GM23338 (cell line): ENCODE data around the gene RSBN1L. TPM values are rescaled to one million over a fixed set of nuclear protein-coding genes. Genes with fewer than 3 reads are reported as not detected.

Experiments
- ATAC-seq: fragments of 200-7000 bp; cut with Tn5 transposase; 3 replicates; pipeline ENCODE4 v1.9.1; 2020
- DNase-seq: peaks from one replicate; pipeline ENCODE4 v3.0.0-alpha.2; 2015; ENCODE audit warnings: low spot score
- H2AFZ ChIP-seq: fragments of 200-600 bp; sonication (generic); 2 replicates; pipeline ENCODE4 v1.8.0; 2016; ENCODE audit warnings: antibody characterized with exemption, mild to moderate bottlenecking, moderate library complexity
- H3F3A ChIP-seq: fragments of 200-600 bp; sonication (generic); replicated peaks from 2 replicates; pipeline ENCODE4 v1.8.0; 2017; ENCODE audit warnings: antibody characterized with exemption, mixed run types, low read depth
- H3K27ac ChIP-seq: fragments of 200-600 bp; sonication (generic); 2 replicates; pipeline ENCODE4 v1.6.1; 2016; ENCODE audit warnings: low read depth
- H3K27me3 ChIP-seq: fragments of 200-600 bp; sonication (generic); 2 replicates; pipeline ENCODE4 v1.8.0; 2016; ENCODE audit warnings: mild to moderate bottlenecking, mixed run types, moderate library complexity; ENCODE audit not compliant: insufficient read depth
- H3K36me3 ChIP-seq: fragments of 200-600 bp; sonication (generic); 2 replicates; pipeline ENCODE4 v1.8.0; 2016; ENCODE audit warnings: mild to moderate bottlenecking; ENCODE audit not compliant: insufficient read depth
- H3K4me1 ChIP-seq: fragments of 200-600 bp; sonication (generic); 2 replicates; pipeline ENCODE4 v1.8.0; 2016; ENCODE audit warnings: mild to moderate bottlenecking, moderate library complexity; ENCODE audit not compliant: insufficient read depth
- H3K4me2 ChIP-seq: fragments of 200-600 bp; sonication (generic); 2 replicates; pipeline ENCODE4 v1.7.1; 2017; ENCODE audit warnings: mixed run types
- H3K4me3 ChIP-seq: fragments of 200-600 bp; sonication (generic); 2 replicates; pipeline ENCODE4 v1.6.1; 2016; ENCODE audit warnings: mixed run types
- H3K79me2 ChIP-seq: fragments of 200-600 bp; sonication (generic); replicated peaks from 2 replicates; pipeline ENCODE4 v1.8.0; 2017; ENCODE audit warnings: mild to moderate bottlenecking; ENCODE audit not compliant: insufficient read depth
- H3K9me2 ChIP-seq: fragments of 200-600 bp; sonication (generic); 2 replicates; pipeline ENCODE4 v1.8.0; 2017; ENCODE audit not compliant: insufficient read depth
- H4K20me1 ChIP-seq: fragments of 200-600 bp; sonication (generic); replicated peaks from 2 replicates; pipeline ENCODE4 v1.8.0; 2017; ENCODE audit warnings: mild to moderate bottlenecking; ENCODE audit not compliant: insufficient read depth
- H3K27ac Mint-ChIP-seq: 2 replicates; pipeline ENCODE4 v1.8.0; 2020; ENCODE audit warnings: inconsistent platforms, mild to moderate bottlenecking, moderate library complexity, mixed read lengths
- H3K27me3 Mint-ChIP-seq: 3 replicates; pipeline ENCODE4 v1.8.0; 2022; ENCODE audit warnings: low read depth, mild to moderate bottlenecking, moderate library complexity, mixed read lengths, inconsistent platforms; ENCODE audit not compliant: insufficient read depth, poor library complexity
- H3K36me3 Mint-ChIP-seq: 3 replicates; pipeline ENCODE4 v1.8.0; 2021; ENCODE audit warnings: low read depth, mild to moderate bottlenecking, inconsistent platforms, moderate library complexity, mixed read lengths
- H3K4me1 Mint-ChIP-seq: 3 replicates; pipeline ENCODE4 v1.8.0; 2020; ENCODE audit warnings: mild to moderate bottlenecking, inconsistent platforms, mixed read lengths
- H3K4me3 Mint-ChIP-seq: 3 replicates; pipeline ENCODE4 v1.8.0; 2021; ENCODE audit warnings: moderate library complexity, mild to moderate bottlenecking, inconsistent platforms, mixed read lengths
- H3K9me3 Mint-ChIP-seq: 3 replicates; pipeline ENCODE4 v1.8.0; 2020; ENCODE audit warnings: moderate library complexity, mild to moderate bottlenecking, inconsistent platforms, mixed read lengths
- CREB1 ChIP-seq: fragments of 250-450 bp; sonication (Bioruptor Pico); IDR thresholded peaks from 2 replicates; pipeline ENCODE4 v1.5.0; 2020; ENCODE audit warnings: low read depth, mild to moderate bottlenecking, moderate library complexity
- EZH2 ChIP-seq: fragments of 200-600 bp; sonication (generic); IDR thresholded peaks from one replicate; pipeline ENCODE4 v1.8.0; 2017; ENCODE audit warnings: antibody characterized with exemption, mild to moderate bottlenecking, low read depth; ENCODE audit not compliant: unreplicated experiment
- EZH2phosphoT487 ChIP-seq: fragments of 200-600 bp; sonication (generic); IDR thresholded peaks from one replicate; pipeline ENCODE4 v1.8.1; 2018; ENCODE audit warnings: antibody characterized with exemption; ENCODE audit not compliant: unreplicated experiment
- JUNB ChIP-seq: IDR thresholded peaks from one replicate; pipeline ENCODE4 v1.6.1; 2016; ENCODE audit warnings: antibody characterized with exemption; ENCODE audit not compliant: unreplicated experiment
- NANOG ChIP-seq: IDR thresholded peaks from 2 replicates; pipeline ENCODE4 v1.6.1; 2016; ENCODE audit warnings: antibody characterized with exemption, borderline replicate concordance
- POLR2AphosphoS5 ChIP-seq: IDR thresholded peaks from 2 replicates; pipeline ENCODE4 v1.6.1; 2016; ENCODE audit warnings: antibody characterized with exemption, low read depth
- STAT1 ChIP-seq: IDR thresholded peaks from one replicate; pipeline ENCODE4 v1.6.1; 2016; ENCODE audit warnings: antibody characterized with exemption; ENCODE audit not compliant: unreplicated experiment
- ZNF114 ChIP-seq: fragments of 250-450 bp; sonication (Bioruptor Pico); IDR thresholded peaks from 2 replicates; pipeline ENCODE4 v1.5.0; 2020; ENCODE audit warnings: mild to moderate bottlenecking, moderate library complexity
- ZNF331 ChIP-seq: fragments of 250-450 bp; sonication (Bioruptor Pico); IDR thresholded peaks from 2 replicates; pipeline ENCODE4 v1.5.0; 2020; ENCODE audit warnings: low read depth, mild to moderate bottlenecking, moderate library complexity
- ZNF462 ChIP-seq: fragments of 250-450 bp; sonication (Bioruptor Pico); IDR thresholded peaks from 2 replicates; pipeline ENCODE4 v1.5.0; 2020; ENCODE audit warnings: mild to moderate bottlenecking, moderate library complexity
- polyA plus RNA-seq: library from polyadenylated mRNA; unstranded; fragments of >200 nt; fragmentation: Nextera tagmentation; extraction: Ambion mirVana; gene quantifications from 2 replicates; pipeline ENCODE4 v1.2.1, GENCODE V29; 2016
- total RNA-seq: library from RNA; depleted of rRNA; stranded (reverse); fragments of >200 nt; shearing (Covaris generic); gene quantifications from 2 replicates; pipeline ENCODE4 v1.2.3, GENCODE V29; 2014
- TF ChIP-seq, protein P1 (sequence below), 2 experiments: fragments of 200-600 bp in 1 of 2; sonication (generic) in 1 of 2; conservative IDR thresholded peaks; 2 replicates each; pipeline versions ENCODE4 v1.5.1 to v1.6.1; 2016 to 2017; ENCODE audit warnings: antibody characterized with exemption in 2 of 2, low read depth in 2 of 2, mild to moderate bottlenecking in 2 of 2, moderate library complexity in 1 of 2
- TF ChIP-seq, protein P2 (sequence below): IDR thresholded peaks from one replicate; pipeline ENCODE4 v1.6.1; 2018; ENCODE audit warnings: antibody characterized with exemption; ENCODE audit not compliant: unreplicated experiment
- TF ChIP-seq, protein P3 (sequence below): IDR thresholded peaks from 2 replicates; pipeline ENCODE4 v1.6.1; 2016; ENCODE audit warnings: antibody characterized with exemption

RSBN1L gene
- total and polyA plus RNA-seq, 2 experiments from 2014 or later = 9.7 to 19.7 TPM

DNA sequence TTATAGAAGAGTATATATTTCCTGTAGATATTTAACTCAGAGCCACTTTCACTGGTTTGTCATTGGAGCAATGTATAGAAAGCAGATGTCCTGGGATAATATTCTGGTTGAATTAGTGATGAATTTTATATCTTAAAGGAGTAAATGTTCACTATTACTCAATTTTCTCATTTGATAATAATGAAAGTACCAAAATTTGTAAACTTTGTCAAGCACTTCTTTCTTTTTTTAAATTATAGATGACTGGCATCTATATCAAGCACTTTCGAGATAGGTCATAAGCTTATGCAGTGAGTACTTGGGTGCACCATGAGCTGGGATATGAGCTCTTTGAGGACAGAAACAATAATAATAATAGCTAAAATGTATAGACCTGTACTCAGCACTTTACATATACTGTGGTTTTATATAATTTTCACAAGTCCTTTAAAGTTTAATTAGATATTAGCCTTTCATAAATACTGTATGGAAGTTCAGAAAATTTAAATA is 11.3 kb downstream of the RSBN1L start:
- Mint-ChIP-seq H3K4me3 (no peak overlapping the region), H3K36me3 (peaks cover 5% of the 10 kb centered on the region; the same call in 2 of the 3 replicates), H3K4me1 (peaks cover 10% of the 10 kb centered on the region; the same call in 2 of the 3 replicates), H3K9me3 (no peaks in the 10 kb centered on the region), H3K27ac (no peak overlapping the region), H3K27me3 (no peaks in the 10 kb centered on the region)
- Histone ChIP-seq H3K4me2 (no peak overlapping the region), H3K27me3 (no peaks in the 10 kb centered on the region), H2AFZ (no peak overlapping the region), H3K36me3 (no peaks in the 10 kb centered on the region), H3K4me1 (0 out of 2 replicates have a peak, but pooled peaks cover under 1% of the 10 kb centered on the region), H3K27ac (no peak overlapping the region), H3K9me2 (no peaks in the 10 kb centered on the region), H4K20me1 (peaks cover 35% of the 10 kb centered on the region), H3K4me3 (no peak overlapping the region), H3K79me2 (peaks cover 100% of the 10 kb centered on the region), H3F3A (no peaks in the 10 kb centered on the region)
- TF ChIP-seq EZH2phosphoT487 = no peak
- no peak for TF ChIP-seq NANOG
- TF ChIP-seq, protein P1, sequence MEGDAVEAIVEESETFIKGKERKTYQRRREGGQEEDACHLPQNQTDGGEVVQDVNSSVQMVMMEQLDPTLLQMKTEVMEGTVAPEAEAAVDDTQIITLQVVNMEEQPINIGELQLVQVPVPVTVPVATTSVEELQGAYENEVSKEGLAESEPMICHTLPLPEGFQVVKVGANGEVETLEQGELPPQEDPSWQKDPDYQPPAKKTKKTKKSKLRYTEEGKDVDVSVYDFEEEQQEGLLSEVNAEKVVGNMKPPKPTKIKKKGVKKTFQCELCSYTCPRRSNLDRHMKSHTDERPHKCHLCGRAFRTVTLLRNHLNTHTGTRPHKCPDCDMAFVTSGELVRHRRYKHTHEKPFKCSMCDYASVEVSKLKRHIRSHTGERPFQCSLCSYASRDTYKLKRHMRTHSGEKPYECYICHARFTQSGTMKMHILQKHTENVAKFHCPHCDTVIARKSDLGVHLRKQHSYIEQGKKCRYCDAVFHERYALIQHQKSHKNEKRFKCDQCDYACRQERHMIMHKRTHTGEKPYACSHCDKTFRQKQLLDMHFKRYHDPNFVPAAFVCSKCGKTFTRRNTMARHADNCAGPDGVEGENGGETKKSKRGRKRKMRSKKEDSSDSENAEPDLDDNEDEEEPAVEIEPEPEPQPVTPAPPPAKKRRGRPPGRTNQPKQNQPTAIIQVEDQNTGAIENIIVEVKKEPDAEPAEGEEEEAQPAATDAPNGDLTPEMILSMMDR (conservative IDR thresholded peaks at IDR 0.05; ENCODE audit: low read depth in 2 of 2) = no peak
- TF ChIP-seq ZNF462 (CRISPR knock-in tag) = no peak
- no peak for TF ChIP-seq JUNB
- TF ChIP-seq, protein P2, sequence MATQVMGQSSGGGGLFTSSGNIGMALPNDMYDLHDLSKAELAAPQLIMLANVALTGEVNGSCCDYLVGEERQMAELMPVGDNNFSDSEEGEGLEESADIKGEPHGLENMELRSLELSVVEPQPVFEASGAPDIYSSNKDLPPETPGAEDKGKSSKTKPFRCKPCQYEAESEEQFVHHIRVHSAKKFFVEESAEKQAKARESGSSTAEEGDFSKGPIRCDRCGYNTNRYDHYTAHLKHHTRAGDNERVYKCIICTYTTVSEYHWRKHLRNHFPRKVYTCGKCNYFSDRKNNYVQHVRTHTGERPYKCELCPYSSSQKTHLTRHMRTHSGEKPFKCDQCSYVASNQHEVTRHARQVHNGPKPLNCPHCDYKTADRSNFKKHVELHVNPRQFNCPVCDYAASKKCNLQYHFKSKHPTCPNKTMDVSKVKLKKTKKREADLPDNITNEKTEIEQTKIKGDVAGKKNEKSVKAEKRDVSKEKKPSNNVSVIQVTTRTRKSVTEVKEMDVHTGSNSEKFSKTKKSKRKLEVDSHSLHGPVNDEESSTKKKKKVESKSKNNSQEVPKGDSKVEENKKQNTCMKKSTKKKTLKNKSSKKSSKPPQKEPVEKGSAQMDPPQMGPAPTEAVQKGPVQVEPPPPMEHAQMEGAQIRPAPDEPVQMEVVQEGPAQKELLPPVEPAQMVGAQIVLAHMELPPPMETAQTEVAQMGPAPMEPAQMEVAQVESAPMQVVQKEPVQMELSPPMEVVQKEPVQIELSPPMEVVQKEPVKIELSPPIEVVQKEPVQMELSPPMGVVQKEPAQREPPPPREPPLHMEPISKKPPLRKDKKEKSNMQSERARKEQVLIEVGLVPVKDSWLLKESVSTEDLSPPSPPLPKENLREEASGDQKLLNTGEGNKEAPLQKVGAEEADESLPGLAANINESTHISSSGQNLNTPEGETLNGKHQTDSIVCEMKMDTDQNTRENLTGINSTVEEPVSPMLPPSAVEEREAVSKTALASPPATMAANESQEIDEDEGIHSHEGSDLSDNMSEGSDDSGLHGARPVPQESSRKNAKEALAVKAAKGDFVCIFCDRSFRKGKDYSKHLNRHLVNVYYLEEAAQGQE = no peak
- no peak for TF ChIP-seq POLR2AphosphoS5
- TF ChIP-seq STAT1 = no peak
- TF ChIP-seq ZNF331 (CRISPR knock-in tag) = no peak
- TF ChIP-seq ZNF114 (CRISPR knock-in tag) = no peak
- TF ChIP-seq CREB1 (CRISPR knock-in tag) = no peak
- no peak for TF ChIP-seq EZH2
- TF ChIP-seq, protein P3, sequence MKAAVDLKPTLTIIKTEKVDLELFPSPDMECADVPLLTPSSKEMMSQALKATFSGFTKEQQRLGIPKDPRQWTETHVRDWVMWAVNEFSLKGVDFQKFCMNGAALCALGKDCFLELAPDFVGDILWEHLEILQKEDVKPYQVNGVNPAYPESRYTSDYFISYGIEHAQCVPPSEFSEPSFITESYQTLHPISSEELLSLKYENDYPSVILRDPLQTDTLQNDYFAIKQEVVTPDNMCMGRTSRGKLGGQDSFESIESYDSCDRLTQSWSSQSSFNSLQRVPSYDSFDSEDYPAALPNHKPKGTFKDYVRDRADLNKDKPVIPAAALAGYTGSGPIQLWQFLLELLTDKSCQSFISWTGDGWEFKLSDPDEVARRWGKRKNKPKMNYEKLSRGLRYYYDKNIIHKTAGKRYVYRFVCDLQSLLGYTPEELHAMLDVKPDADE = no peak
- no peak for DNase-seq
- ATAC-seq = no peak
